ENCODE data around the gene HINT1.
A peak's percentile ranks its signal among the peaks of the same experiment; 100 is the strongest.

Gene HINT1

DNA sequence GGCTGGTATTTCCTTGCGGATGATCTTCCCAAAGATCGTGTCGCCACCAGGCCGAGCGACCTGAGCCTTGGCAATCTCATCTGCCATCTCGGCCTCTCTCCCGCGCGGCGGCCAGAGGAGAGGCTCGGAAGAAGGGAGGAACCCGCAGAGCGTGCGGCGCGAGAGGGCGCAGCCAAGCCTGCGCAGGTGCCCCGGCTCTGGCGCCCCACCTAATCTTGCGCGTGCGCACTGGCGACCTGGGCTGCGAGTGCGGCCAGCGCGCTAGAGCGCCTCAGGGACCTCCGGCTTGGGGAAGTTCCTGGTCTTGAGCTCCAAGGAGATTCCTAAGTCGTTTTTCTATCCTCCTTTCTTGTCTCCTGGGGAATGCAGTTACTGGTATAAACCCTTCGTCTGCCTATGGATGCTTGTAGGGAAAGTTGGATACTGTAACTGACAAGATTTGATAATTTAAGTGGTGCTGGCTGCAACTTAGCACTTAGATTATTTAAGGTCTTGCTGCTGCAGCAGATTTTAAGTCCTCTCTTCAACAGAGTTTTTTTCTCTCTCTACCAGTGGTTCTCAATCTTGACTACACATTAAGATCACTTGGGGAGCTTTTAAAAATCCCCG lies at the start of gene HINT1:
Gene HINT1 (minus strand): TSS at position 138 of the 609 bp plus-strand sequence. CDS start 51 bp downstream, at position 87.
- in situ Hi-C loops (cut with MboI; ENCODE audit: low pct_unique_long_range_greater_than_20kb, low sequenced_read_pairs, unreplicated experiment) = loop anchor here (10.0 kb wide), 2 partner anchors 90 to 220 kb away; no protein-coding TSS in a partner anchor
- TF ChIP-seq, protein P1, sequence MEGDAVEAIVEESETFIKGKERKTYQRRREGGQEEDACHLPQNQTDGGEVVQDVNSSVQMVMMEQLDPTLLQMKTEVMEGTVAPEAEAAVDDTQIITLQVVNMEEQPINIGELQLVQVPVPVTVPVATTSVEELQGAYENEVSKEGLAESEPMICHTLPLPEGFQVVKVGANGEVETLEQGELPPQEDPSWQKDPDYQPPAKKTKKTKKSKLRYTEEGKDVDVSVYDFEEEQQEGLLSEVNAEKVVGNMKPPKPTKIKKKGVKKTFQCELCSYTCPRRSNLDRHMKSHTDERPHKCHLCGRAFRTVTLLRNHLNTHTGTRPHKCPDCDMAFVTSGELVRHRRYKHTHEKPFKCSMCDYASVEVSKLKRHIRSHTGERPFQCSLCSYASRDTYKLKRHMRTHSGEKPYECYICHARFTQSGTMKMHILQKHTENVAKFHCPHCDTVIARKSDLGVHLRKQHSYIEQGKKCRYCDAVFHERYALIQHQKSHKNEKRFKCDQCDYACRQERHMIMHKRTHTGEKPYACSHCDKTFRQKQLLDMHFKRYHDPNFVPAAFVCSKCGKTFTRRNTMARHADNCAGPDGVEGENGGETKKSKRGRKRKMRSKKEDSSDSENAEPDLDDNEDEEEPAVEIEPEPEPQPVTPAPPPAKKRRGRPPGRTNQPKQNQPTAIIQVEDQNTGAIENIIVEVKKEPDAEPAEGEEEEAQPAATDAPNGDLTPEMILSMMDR (IDR thresholded peaks at IDR 0.05; ENCODE audit: extremely low read depth, insufficient read depth, missing control alignments) = peak; percentile 56
- DNase-seq (ENCODE audit: low spot score) = peak; percentile 96

DNA sequence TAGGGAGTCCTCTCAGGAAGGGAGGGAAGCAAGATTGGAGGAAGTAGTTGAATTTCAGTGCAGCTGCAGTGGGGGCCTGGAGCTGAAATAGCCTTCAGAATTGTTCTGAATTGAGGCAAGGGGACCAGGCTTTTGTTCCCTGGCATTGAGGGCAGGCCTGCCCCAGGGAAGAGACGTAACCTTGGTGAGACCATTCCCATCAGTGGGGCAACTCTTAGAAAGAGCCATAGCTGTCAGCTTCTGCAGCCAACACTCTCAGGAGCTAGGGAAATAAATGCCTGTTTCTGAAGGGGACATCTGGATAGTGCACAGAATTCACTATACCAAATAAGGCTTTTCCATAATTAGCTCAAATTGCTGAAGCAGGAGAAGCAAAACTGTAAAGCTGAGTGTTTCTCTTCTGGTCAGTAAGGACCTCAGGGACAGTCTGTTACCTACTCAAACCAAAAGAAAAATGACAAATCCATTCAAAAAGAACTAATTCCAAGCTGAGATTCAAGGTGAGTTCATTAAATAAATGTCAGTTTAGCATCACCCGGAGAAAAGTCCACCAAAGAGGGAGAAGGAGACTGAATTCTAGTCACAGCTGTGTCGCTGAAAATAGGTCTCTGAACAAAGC lies 49.7 kb upstream of the HINT1 start:
- TF ChIP-seq, protein P1 (IDR thresholded peaks at IDR 0.05; ENCODE audit: extremely low read depth, insufficient read depth, missing control alignments) = no peak
- DNase-seq (ENCODE audit: low spot score) = no peak
- in situ Hi-C loops (cut with MboI; ENCODE audit: low pct_unique_long_range_greater_than_20kb, low sequenced_read_pairs, unreplicated experiment) = no loop called here

DNA sequence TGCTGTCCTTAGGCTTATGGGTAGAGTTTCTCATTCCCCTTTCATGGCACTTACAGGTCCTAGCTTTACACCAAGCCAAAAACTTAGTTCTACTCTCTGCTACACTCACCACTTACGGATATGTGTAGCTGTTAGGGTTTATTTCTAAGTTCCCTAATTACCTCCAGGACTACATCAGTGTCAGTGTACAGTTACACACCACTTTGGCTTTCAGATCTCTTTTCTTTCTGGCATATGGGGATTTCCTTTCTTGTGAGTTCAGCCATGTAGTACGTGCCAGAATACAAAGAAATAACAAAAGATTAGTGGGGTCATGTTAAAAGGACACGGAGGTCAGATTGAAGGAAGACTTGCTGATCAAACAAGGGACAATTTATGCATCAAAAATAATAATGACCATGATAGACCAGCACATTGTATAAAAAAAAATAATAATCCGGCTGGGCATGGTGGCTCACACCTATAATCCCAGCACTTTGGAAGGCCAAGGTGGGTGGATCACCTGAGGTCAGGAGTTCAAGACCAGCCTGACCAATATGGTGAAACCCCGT lies 47.5 kb upstream of the HINT1 start:
- in situ Hi-C loops (cut with MboI; ENCODE audit: low pct_unique_long_range_greater_than_20kb, low sequenced_read_pairs, unreplicated experiment) = no loop called here
- TF ChIP-seq, protein P1 (IDR thresholded peaks at IDR 0.05; ENCODE audit: extremely low read depth, insufficient read depth, missing control alignments) = no peak
- DNase-seq (ENCODE audit: low spot score) = peak; percentile 42

DNA sequence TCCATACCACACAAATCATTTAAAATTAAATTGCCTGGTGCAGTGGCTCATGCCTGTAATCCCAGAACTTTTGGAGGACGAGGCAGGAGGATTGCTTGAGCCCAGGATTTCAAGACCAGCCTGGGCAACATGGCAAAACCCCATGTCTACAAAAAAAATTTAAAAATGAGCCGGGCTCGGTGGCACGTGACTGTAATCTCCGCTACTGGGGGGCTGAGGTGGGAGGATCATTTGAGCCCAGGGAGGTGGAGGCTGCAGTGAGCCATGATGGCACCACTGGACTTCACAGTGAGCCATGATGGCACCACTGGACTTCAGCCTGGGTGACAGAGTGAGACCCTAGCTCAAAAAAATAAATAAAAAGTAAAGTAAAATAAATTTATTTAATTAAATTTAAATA lies 46.6 kb upstream of the HINT1 start:
- in situ Hi-C loops (cut with MboI; ENCODE audit: low pct_unique_long_range_greater_than_20kb, low sequenced_read_pairs, unreplicated experiment) = no loop called here
- DNase-seq (ENCODE audit: low spot score) = no peak
- TF ChIP-seq, protein P1 (IDR thresholded peaks at IDR 0.05; ENCODE audit: extremely low read depth, insufficient read depth, missing control alignments) = no peak

DNA sequence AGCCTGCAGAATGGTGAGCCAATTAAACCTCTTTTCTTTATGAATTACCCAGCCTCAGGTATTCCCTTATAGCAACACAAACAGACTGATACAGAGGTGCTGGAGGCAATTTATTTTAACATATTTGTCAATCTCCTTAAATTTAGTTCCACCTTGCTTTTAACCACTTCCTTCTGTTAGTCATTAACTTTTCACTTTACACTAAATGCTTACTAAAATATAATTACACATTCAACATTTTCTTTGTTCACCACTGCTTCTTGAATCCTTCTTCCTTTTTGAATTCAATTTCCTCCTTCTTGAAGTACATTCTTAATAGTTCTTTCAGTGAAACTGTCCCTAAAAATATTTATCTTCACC lies 45.1 kb upstream of the HINT1 start:
- DNase-seq (ENCODE audit: low spot score) = no peak
- in situ Hi-C loops (cut with MboI; ENCODE audit: low pct_unique_long_range_greater_than_20kb, low sequenced_read_pairs, unreplicated experiment) = no loop called here
- TF ChIP-seq, protein P1 (IDR thresholded peaks at IDR 0.05; ENCODE audit: extremely low read depth, insufficient read depth, missing control alignments) = no peak

DNA sequence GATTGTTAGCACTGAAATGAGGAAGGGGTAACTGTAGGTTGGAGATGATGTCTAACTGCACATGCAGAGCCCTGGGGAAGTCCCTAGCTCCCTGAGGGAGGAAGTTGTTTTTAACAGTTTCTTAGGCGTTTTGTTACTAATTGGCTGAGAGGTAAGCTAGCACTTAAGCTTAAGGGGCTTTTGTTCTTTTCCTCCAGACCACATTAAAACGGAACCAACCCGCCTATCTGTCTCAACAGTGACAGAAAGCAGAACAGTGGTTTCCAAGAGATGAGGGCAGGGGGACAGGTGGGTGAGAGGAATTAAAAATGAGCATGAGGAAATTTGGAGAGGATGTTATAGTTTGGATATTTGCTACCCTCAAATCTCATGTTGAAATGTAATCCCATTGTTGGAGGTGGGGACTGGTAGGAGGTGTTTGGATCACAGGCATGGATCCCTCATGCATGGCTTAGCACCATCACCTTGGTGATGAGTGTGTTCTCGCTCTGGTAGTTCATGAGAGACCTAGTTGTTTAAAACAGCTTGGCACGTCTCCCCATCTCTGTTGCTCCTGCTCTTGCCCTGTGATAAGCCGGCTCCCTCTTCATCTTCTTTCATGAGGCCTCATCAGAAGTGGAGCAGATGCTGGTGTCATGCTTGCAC lies 44.6 kb upstream of the HINT1 start:
- TF ChIP-seq, protein P1 (IDR thresholded peaks at IDR 0.05; ENCODE audit: extremely low read depth, insufficient read depth, missing control alignments) = no peak
- peak; percentile 64 for DNase-seq (ENCODE audit: low spot score)
- in situ Hi-C loops (cut with MboI; ENCODE audit: low pct_unique_long_range_greater_than_20kb, low sequenced_read_pairs, unreplicated experiment) = no loop called here

Data from GM13977 (cell line).